NCI-H1694 (cell line): ENCODE measurements around the gene TNFAIP8L1.

Source experiments
- DNase-seq: peaks from one replicate; lab custom pipeline; 2025; lab: John Stamatoyannopoulos, UW

Gene TNFAIP8L1

GRCh38 chr19:4649392-4650047 lies 10.2 kb downstream of the TNFAIP8L1 start:
- DNase-seq = no peak

- no peak for DNase-seq
These were observed 10.8 kb downstream of the TNFAIP8L1 start for GRCh38 chr19:4650159-4650558.

GRCh38 chr19:4652075-4652474 lies 12.8 kb downstream of the TNFAIP8L1 start:
- no peak for DNase-seq

GRCh38 chr19:4653793-4654436 lies 14.6 kb downstream of the TNFAIP8L1 start:
- DNase-seq = no peak

- no peak for DNase-seq
These were observed 15.4 kb downstream of the TNFAIP8L1 start for GRCh38 chr19:4654437-4655361.

- DNase-seq = no peak
These were observed 16.8 kb downstream of the TNFAIP8L1 start for GRCh38 chr19:4656102-4656501.

GRCh38 chr19:4657262-4657661 lies 17.9 kb downstream of the TNFAIP8L1 start:
- no peak for DNase-seq

- no peak for DNase-seq
These were observed 18.5 kb downstream of the TNFAIP8L1 start for GRCh38 chr19:4657835-4658234.

- no peak for DNase-seq
These were observed 21.0 kb downstream of the TNFAIP8L1 start for GRCh38 chr19:4660181-4660791.

GRCh38 chr19:4660993-4661392 lies 21.7 kb downstream of the TNFAIP8L1 start:
- no peak for DNase-seq

GRCh38 chr19:4662020-4662695 lies 22.8 kb downstream of the TNFAIP8L1 start:
- no peak for DNase-seq

- DNase-seq = no peak
These were observed 23.5 kb downstream of the TNFAIP8L1 start for GRCh38 chr19:4662812-4663211.

GRCh38 chr19:4664642-4665041 lies 25.3 kb downstream of the TNFAIP8L1 start:
- no peak for DNase-seq

- DNase-seq = peak; percentile 46
These were observed 30.6 kb downstream of the TNFAIP8L1 start, which contains the start of gene MYDGF for GRCh38 chr19:4669723-4670480. Gene MYDGF (minus strand): TSS chr19:4670342. CDS start chr19:4670334, 8 bp downstream.

- no peak for DNase-seq
These were observed 32.0 kb downstream of the TNFAIP8L1 start for GRCh38 chr19:4671185-4671851.

- DNase-seq = no peak
These were observed 33.9 kb downstream of the TNFAIP8L1 start for GRCh38 chr19:4673216-4673615.

- DNase-seq = no peak
These were observed 34.4 kb downstream of the TNFAIP8L1 start for GRCh38 chr19:4673726-4674125.

- no peak for DNase-seq
These were observed 36.0 kb downstream of the TNFAIP8L1 start for GRCh38 chr19:4675346-4675745.

GRCh38 chr19:4676955-4677731 lies 37.8 kb downstream of the TNFAIP8L1 start:
- peak; percentile 41 for DNase-seq
